Measurements from ENCODE around the gene CAPZA1. TPM values are rescaled to one million over a fixed set of nuclear protein-coding genes. Genes with fewer than 3 reads are reported as not detected.

CAPZA1 gene
- total and polyA plus RNA-seq, 4 donors, result 28.6 to 74.8 (median 48.9) TPM

DNA sequence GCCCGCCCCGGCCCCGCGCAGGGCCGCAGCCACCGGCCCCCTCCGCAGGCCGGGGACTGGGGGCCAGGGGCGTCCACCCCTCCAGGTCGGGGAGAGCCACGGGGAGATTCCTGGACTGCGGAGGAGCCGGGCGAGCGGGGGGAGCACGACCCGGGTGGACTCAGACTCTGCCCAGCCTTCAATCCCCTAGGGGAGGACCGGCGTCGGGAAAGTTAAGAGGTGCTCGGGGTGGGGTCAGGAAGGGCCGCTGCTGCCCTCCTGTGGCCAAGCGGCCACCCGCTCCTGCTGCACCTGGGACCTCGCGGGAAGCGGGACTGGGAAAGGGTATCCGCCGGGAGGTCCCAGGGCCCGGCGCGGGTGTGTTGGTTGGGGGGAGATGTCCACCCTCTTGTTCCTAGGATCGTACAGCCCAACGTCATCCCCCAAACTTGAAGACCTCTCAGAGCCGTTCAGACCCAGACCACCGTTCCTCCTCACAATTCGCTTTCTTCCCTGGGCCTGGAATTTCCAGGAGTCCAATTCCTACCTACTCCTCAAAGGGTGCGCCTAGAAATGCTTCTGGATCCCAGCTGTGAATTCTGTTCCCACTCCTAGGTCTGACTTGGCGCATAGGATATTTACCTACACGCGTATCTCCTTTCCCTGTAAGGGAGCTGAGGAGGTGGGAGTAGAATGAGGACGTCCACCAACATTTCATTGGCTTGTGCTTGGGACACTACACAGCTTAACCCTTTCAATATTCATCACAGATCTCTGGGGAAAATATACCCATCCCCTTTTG is 87.8 kb downstream of the CAPZA1 start (continued):
- TF ChIP-seq, protein P1, sequence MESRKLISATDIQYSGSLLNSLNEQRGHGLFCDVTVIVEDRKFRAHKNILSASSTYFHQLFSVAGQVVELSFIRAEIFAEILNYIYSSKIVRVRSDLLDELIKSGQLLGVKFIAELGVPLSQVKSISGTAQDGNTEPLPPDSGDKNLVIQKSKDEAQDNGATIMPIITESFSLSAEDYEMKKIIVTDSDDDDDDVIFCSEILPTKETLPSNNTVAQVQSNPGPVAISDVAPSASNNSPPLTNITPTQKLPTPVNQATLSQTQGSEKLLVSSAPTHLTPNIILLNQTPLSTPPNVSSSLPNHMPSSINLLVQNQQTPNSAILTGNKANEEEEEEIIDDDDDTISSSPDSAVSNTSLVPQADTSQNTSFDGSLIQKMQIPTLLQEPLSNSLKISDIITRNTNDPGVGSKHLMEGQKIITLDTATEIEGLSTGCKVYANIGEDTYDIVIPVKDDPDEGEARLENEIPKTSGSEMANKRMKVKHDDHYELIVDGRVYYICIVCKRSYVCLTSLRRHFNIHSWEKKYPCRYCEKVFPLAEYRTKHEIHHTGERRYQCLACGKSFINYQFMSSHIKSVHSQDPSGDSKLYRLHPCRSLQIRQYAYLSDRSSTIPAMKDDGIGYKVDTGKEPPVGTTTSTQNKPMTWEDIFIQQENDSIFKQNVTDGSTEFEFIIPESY (IDR thresholded peaks at IDR 0.05), result no peak
- no peak for TF ChIP-seq JUND (IDR thresholded peaks at IDR 0.05)
- no peak for TF ChIP-seq TAF1 (conservative IDR thresholded peaks at IDR 0.05)
- TF ChIP-seq FOXA1 (IDR thresholded peaks at IDR 0.05), result no peak
- no peak for TF ChIP-seq RXRA (IDR thresholded peaks at IDR 0.05)
- peak; percentile 47 for TF ChIP-seq NR2F2 (IDR thresholded peaks at IDR 0.05)
- TF ChIP-seq EGR1 (IDR thresholded peaks at IDR 0.05; ENCODE audit: low read depth in 2 of 2), result no peak
- TF ChIP-seq GABPA (IDR thresholded peaks at IDR 0.05 in 1 of 2, conservative IDR thresholded peaks at IDR 0.05 in 1 of 2), result no peak
- peak; percentile 13 for TF ChIP-seq SP1 (IDR thresholded peaks at IDR 0.05)
- TF ChIP-seq RAD21 (IDR thresholded peaks at IDR 0.05), result peak; percentile 84 to 87

DNA sequence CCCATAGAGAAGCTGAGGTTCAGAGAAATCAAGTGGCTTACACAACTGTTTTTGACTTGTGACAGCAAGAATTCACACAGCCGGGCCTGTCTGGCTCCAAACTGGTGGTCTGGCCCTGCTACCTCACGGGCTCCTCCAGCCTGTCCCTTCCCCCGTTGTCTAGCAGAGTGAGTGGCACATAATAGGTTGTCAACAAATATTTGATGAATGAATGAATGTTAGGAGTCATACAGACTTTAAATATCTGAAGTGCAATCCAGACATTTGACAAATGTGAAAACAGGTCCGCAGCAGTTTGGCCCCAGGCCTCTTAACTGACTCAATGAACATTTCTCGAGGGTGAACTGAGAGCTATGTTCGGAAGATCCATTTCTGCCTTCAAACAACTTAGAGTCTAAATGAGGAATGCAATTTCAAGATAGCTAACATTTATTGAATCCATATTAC is 88.4 kb downstream of the CAPZA1 start:
- 82% methylated on average over 6 of the region's 6 CpGs for WGBS

DNA sequence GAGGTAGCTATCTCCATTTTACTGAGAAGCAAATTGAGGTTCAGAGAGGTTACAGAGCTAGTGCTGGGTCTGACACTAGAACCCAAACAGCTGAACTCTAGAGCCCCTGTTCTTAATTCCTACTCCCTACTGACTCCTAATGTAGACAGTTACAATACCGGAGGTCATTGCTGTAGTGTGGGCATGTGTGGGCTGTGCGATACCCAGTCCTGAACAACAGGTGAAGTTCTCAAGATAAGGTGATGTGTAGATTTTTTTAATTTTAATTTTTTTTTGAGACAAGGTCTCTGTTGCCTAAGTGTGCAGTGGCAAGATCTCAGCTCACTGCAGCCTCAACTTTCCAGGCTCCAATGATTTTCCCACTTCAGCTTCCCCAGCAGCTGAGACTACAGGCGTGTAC is 88.9 kb downstream of the CAPZA1 start:
- no peaks in the 10 kb centered on the region for H3K27me3 ChIP-seq (ENCODE audit: control insufficient read depth in 4 of 4, insufficient read depth in 4 of 4, low read length in 3 of 4)
- no peak overlapping the region for H3K4me3 ChIP-seq (ENCODE audit: low read depth in 1 of 3, low read length in 3 of 3)
- no peaks in the 10 kb centered on the region for H3K36me3 ChIP-seq (ENCODE audit: control insufficient read depth in 4 of 4, insufficient read depth in 3 of 4, low read depth in 1 of 4, low read length in 3 of 4)
- no peak overlapping the region for H3K27ac ChIP-seq (ENCODE audit: low read depth in 1 of 2, low read length in 2 of 2)
- H3K9me3 ChIP-seq (ENCODE audit: control insufficient read depth in 4 of 4, low read length in 3 of 4), result no peaks in the 10 kb centered on the region
- WGBS, result 92% methylated on average over 3 of the region's 3 CpGs
- no peak overlapping the region for H3K9ac ChIP-seq (ENCODE audit: low read depth in 1 of 2, low read length in 2 of 2)
- no peak for DNase-seq (ENCODE audit: low spot score)
- TF ChIP-seq, protein P1 (IDR thresholded peaks at IDR 0.05), result no peak
- TF ChIP-seq HNF4A (conservative IDR thresholded peaks at IDR 0.05) (no peak), RAD21 (IDR thresholded peaks at IDR 0.05) (no peak), YY1 (IDR thresholded peaks at IDR 0.05) (no peak), NR2F2 (IDR thresholded peaks at IDR 0.05) (no peak), FOXA2 (IDR thresholded peaks at IDR 0.05) (no peak), EGR1 (IDR thresholded peaks at IDR 0.05; ENCODE audit: low read depth in 2 of 2) (no peak), GABPA (IDR thresholded peaks at IDR 0.05 in 1 of 2, conservative IDR thresholded peaks at IDR 0.05 in 1 of 2) (no peak)
- TF ChIP-seq, protein P2, sequence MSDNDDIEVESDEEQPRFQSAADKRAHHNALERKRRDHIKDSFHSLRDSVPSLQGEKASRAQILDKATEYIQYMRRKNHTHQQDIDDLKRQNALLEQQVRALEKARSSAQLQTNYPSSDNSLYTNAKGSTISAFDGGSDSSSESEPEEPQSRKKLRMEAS (IDR thresholded peaks at IDR 0.05), result no peak
- TF ChIP-seq, protein P3, sequence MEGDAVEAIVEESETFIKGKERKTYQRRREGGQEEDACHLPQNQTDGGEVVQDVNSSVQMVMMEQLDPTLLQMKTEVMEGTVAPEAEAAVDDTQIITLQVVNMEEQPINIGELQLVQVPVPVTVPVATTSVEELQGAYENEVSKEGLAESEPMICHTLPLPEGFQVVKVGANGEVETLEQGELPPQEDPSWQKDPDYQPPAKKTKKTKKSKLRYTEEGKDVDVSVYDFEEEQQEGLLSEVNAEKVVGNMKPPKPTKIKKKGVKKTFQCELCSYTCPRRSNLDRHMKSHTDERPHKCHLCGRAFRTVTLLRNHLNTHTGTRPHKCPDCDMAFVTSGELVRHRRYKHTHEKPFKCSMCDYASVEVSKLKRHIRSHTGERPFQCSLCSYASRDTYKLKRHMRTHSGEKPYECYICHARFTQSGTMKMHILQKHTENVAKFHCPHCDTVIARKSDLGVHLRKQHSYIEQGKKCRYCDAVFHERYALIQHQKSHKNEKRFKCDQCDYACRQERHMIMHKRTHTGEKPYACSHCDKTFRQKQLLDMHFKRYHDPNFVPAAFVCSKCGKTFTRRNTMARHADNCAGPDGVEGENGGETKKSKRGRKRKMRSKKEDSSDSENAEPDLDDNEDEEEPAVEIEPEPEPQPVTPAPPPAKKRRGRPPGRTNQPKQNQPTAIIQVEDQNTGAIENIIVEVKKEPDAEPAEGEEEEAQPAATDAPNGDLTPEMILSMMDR (IDR thresholded peaks at IDR 0.05; ENCODE audit: low read depth, low read length, missing input control), result no peak
- H3K4me1 ChIP-seq (ENCODE audit: control insufficient read depth in 4 of 4, insufficient read depth in 4 of 4, low read length in 3 of 4), result peaks cover 6 to 33% (median 22%) of the 10 kb centered on the region in 4 donors

More for the DNA sequence above, 88.4 kb downstream of the CAPZA1 start:
- peaks cover 6 to 29% (median 18%) of the 10 kb centered on the region in 4 donors for H3K4me1 ChIP-seq (ENCODE audit: control insufficient read depth in 4 of 4, insufficient read depth in 4 of 4, low read length in 3 of 4)
- TF ChIP-seq NR2F2 (IDR thresholded peaks at IDR 0.05), result no peak
- no peak for TF ChIP-seq EGR1 (IDR thresholded peaks at IDR 0.05; ENCODE audit: low read depth in 2 of 2)
- TF ChIP-seq HNF4A (conservative IDR thresholded peaks at IDR 0.05), result no peak
- no peak for DNase-seq (ENCODE audit: low spot score)
- H3K9ac ChIP-seq (ENCODE audit: low read depth in 1 of 2, low read length in 2 of 2), result no peak overlapping the region
- no peaks in the 10 kb centered on the region for H3K36me3 ChIP-seq (ENCODE audit: control insufficient read depth in 4 of 4, insufficient read depth in 3 of 4, low read depth in 1 of 4, low read length in 3 of 4)
- no peaks in the 10 kb centered on the region for H3K9me3 ChIP-seq (ENCODE audit: control insufficient read depth in 4 of 4, low read length in 3 of 4)
- H3K4me3 ChIP-seq (ENCODE audit: low read depth in 1 of 3, low read length in 3 of 3), result no peak overlapping the region
- no peaks in the 10 kb centered on the region for H3K27me3 ChIP-seq (ENCODE audit: control insufficient read depth in 4 of 4, insufficient read depth in 4 of 4, low read length in 3 of 4)
- H3K27ac ChIP-seq (ENCODE audit: low read depth in 1 of 2, low read length in 2 of 2), result no peak overlapping the region
